Measurements from ENCODE around the gene RPRD1B. TPM values are rescaled to one million over a fixed set of nuclear protein-coding genes. Genes with fewer than 3 reads are reported as not detected.

RPRD1B gene
- total and polyA plus RNA-seq, 2 of the 13 experiments (the other 11 are each of a cell fraction or from before 2014, with no cell fraction given) = 31.1 to 41.5 TPM

- Histone ChIP-seq H3K27ac (ENCODE audit: extremely low read length, insufficient read depth, low read length) (no peak overlapping the region), H2AFZ (ENCODE audit: low read length) (no peak overlapping the region), H3K4me2 (ENCODE audit: low read depth, low read length) (peak overlapping the region; percentile 37), H3K27me3 (ENCODE audit: control insufficient read depth in 1 of 2, insufficient read depth in 2 of 2, low read length in 2 of 2) (no peaks in the 10 kb centered on the region), H3K9me3 (ENCODE audit: low read length) (no peaks in the 10 kb centered on the region), H3K36me3 (replicated peaks in 1 of 2; ENCODE audit: control insufficient read depth in 1 of 2, insufficient read depth in 2 of 2, low read length in 2 of 2) (no peaks in the 10 kb centered on the region), H3K9ac (ENCODE audit: insufficient read depth, low read depth, low read length) (no peak overlapping the region), H4K20me1 (ENCODE audit: insufficient read depth, low read length) (no peaks in the 10 kb centered on the region), H3K79me2 (ENCODE audit: insufficient read depth, low read length) (no peaks in the 10 kb centered on the region), H3K4me1 (ENCODE audit: insufficient read depth, low read length) (peaks cover 60% of the 10 kb centered on the region), H3K4me3 (replicated peaks in 1 of 3; ENCODE audit: insufficient read depth in 1 of 3, low read depth in 2 of 3, low read length in 3 of 3) (no peak overlapping the region; a peak in 1 of 6 replicates)
- no TSS peak for BruUV-seq (replicated peaks)
- WGBS (ENCODE audit: low lambda C conversion rate) = 0% methylated on average over 8 of the region's 8 CpGs
- DNase-seq (ENCODE audit: low spot score) (peak; percentile 99), ATAC-seq (peak; percentile 83), FAIRE-seq (peak; percentile 98)
- CTCF ChIA-PET (ENCODE audit: low intra/inter-chr PET ratio, low total read pairs) = interaction anchor here (0.8 to 1.2 kb wide), 2 partner anchors 37 to 55 kb away, joined by 3 read pairs; partner anchors contain the start of gene TGM2
- intact Hi-C loops (cut with micrococcal nuclease; ENCODE audit: unreplicated experiment) = loop anchor here (2.0 kb wide), 3 partner anchors 15 to 111 kb away; no protein-coding TSS in a partner anchor
- in situ Hi-C loops (cut with HindIII; ENCODE audit: extremely low pct_ligation_motif_present, low pct_unique_long_range_greater_than_20kb) = no loop called here
- POLR2A ChIA-PET = interaction anchor here (0.8 to 2.8 kb wide), 15 partner anchors 10 to 363 kb away, joined by 3 to 44 read pairs (median 5); partner anchors contain the start of genes RALGAPB, RPRD1B and TTI1
- TF ChIP-seq TBL1XR1 (IDR thresholded peaks at IDR 0.05; ENCODE audit: borderline replicate concordance, low read length, partially characterized antibody) = peak; percentile 41
- no peak for TF ChIP-seq DNMT1 (CRISPR knock-in tag; IDR thresholded peaks at IDR 0.05)
- peak; percentile 77; the same call in 1 of the 2 replicates for TF ChIP-seq ZNF792 (CRISPR knock-in tag; IDR thresholded peaks at IDR 0.05)
- TF ChIP-seq TCF7 (IDR thresholded peaks at IDR 0.05; ENCODE audit: low read depth) = peak; percentile 60
- TF ChIP-seq ZNF614 (CRISPR knock-in tag; IDR thresholded peaks at IDR 0.05; ENCODE audit: borderline replicate concordance) = peak; percentile 88; the same call in 1 of the 2 replicates
- peak; percentile 56; the same call in 1 of the 2 replicates for TF ChIP-seq LCORL (IDR thresholded peaks at IDR 0.05)
- peak; percentile 47; the same call in 1 of the 2 replicates for TF ChIP-seq LCORL (CRISPR knock-in tag; IDR thresholded peaks at IDR 0.05)
- TF ChIP-seq JUND (CRISPR knock-in tag; IDR thresholded peaks at IDR 0.05) = peak; percentile 87
- TF ChIP-seq POLR2AphosphoS5 (IDR thresholded peaks at IDR 0.05; ENCODE audit: low read depth, low read length) = no peak
- TF ChIP-seq CHD2 (IDR thresholded peaks at IDR 0.05; ENCODE audit: low read depth, low read length) = no peak
- peak; percentile 87; the same call in 1 of the 2 replicates for TF ChIP-seq FOSL1 (CRISPR knock-in tag; IDR thresholded peaks at IDR 0.05; ENCODE audit: borderline replicate concordance)
- no peak for TF ChIP-seq SP1 (IDR thresholded peaks at IDR 0.05)
- TF ChIP-seq SP1 (CRISPR knock-in tag; IDR thresholded peaks at IDR 0.05) = peak; percentile 40; the same call in 1 of the 2 replicates
- TF ChIP-seq THAP7 (CRISPR knock-in tag; IDR thresholded peaks at IDR 0.05) = no peak
- TF ChIP-seq GATA4 (IDR thresholded peaks at IDR 0.05; ENCODE audit: borderline replicate concordance, low read depth) = 0 out of 2 replicates have a peak, but pooled peaks have one; percentile 15
- peak; percentile 72; the same call in 1 of the 2 replicates for TF ChIP-seq IKZF5 (CRISPR knock-in tag; IDR thresholded peaks at IDR 0.05)
- peak; percentile 71; the same call in 1 of the 2 replicates for TF ChIP-seq ZNF331 (CRISPR knock-in tag; IDR thresholded peaks at IDR 0.05)
- peak; percentile 29; the same call in 1 of the 2 replicates for TF ChIP-seq MXD4 (CRISPR knock-in tag; IDR thresholded peaks at IDR 0.05)
- TF ChIP-seq JUN (CRISPR knock-in tag; IDR thresholded peaks at IDR 0.05) = peak; percentile 65; the same call in 1 of the 2 replicates
- peak in 1 of 2 experiments; percentile 34; a peak in 1 of 4 replicates for TF ChIP-seq KLF16 (CRISPR knock-in tag; IDR thresholded peaks at IDR 0.05)
- TF ChIP-seq RCOR2 (CRISPR knock-in tag; IDR thresholded peaks at IDR 0.05) = peak; percentile 60; the same call in 1 of the 2 replicates
- TF ChIP-seq SNAPC2 (CRISPR knock-in tag; IDR thresholded peaks at IDR 0.05) = no peak
- 0 out of 2 replicates have a peak, but pooled peaks have one; percentile 33 for TF ChIP-seq ZNF44 (CRISPR knock-in tag; IDR thresholded peaks at IDR 0.05)
Observed at GRCh38 chr20:38109591-38110524, 76.3 kb downstream of the RPRD1B start.
